MM.1S (cell line): ENCODE data around the gene CAPN10.

Experiments used
- DNase-seq: peaks from one replicate; pipeline ENCODE4 v3.0.0-alpha.2; 2015
- H2AFZ ChIP-seq: fragments of 300-600 bp; sonication (generic); 2 replicates; pipeline ENCODE4 v1.6.0; 2016; ENCODE audit warnings: antibody characterized with exemption, low read length
- H3F3A ChIP-seq: fragments of 300-600 bp; sonication (generic); 2 replicates; pipeline ENCODE4 v1.6.1; 2016; ENCODE audit warnings: mild to moderate bottlenecking, antibody characterized with exemption, low read length, moderate library complexity, mixed read lengths; ENCODE audit not compliant: insufficient read depth
- H3K27ac ChIP-seq: fragments of 300-600 bp; sonication (generic); 2 replicates; pipeline ENCODE4 v1.5.1; 2016; ENCODE audit warnings: mild to moderate bottlenecking, low read length
- H3K27me3 ChIP-seq: fragments of 300-600 bp; sonication (generic); replicated peaks from 2 replicates; pipeline ENCODE4 v1.6.0; 2016; ENCODE audit warnings: low read length; ENCODE audit not compliant: insufficient read depth
- H3K36me3 ChIP-seq: fragments of 300-600 bp; sonication (generic); replicated peaks from 2 replicates; pipeline ENCODE4 v1.6.1; 2016; ENCODE audit warnings: mild to moderate bottlenecking, low read length, mixed read lengths; ENCODE audit not compliant: insufficient read depth
- H3K4me1 ChIP-seq: fragments of 300-600 bp; sonication (generic); 2 replicates; pipeline ENCODE4 v1.6.1; 2016; ENCODE audit warnings: low read length, mixed read lengths
- H3K4me2 ChIP-seq: fragments of 300-600 bp; sonication (generic); 2 replicates; pipeline ENCODE4 v1.6.0; 2016; ENCODE audit warnings: low read depth, low read length
- H3K4me3 ChIP-seq: fragments of 300-600 bp; sonication (generic); 2 replicates; pipeline ENCODE4 v1.5.1; 2016; ENCODE audit warnings: low read length, mixed read lengths
- H3K79me2 ChIP-seq: fragments of 300-600 bp; sonication (generic); 2 replicates; pipeline ENCODE4 v1.6.1; 2016; ENCODE audit warnings: mixed run types, low read length, mixed read lengths
- H3K9ac ChIP-seq: fragments of 300-600 bp; sonication (generic); 2 replicates; pipeline ENCODE4 v1.6.1; 2016; ENCODE audit warnings: low read length, mixed read lengths
- H3K9me2 ChIP-seq: fragments of 300-600 bp; sonication (generic); replicated peaks from 2 replicates; pipeline ENCODE4 v1.6.1; 2016; ENCODE audit warnings: mild to moderate bottlenecking, low read length, mixed read lengths; ENCODE audit not compliant: insufficient read depth
- H3K9me3 ChIP-seq: fragments of 300-600 bp; sonication (generic); replicated peaks from 2 replicates; pipeline ENCODE4 v1.6.1; 2016; ENCODE audit warnings: mild to moderate bottlenecking, low read length, mixed read lengths; ENCODE audit not compliant: insufficient read depth
- H4K20me1 ChIP-seq: fragments of 300-600 bp; sonication (generic); 2 replicates; pipeline ENCODE4 v1.6.1; 2016; ENCODE audit warnings: mild to moderate bottlenecking, low read length, moderate library complexity, mixed read lengths; ENCODE audit not compliant: insufficient read depth
- EZH2 ChIP-seq: fragments of 300-600 bp; sonication (generic); optimal IDR thresholded peaks from 2 replicates; pipeline ENCODE3; 2017; ENCODE audit warnings: low read depth, mild to moderate bottlenecking, antibody characterized with exemption, low read length, mixed read lengths
- EZH2phosphoT487 ChIP-seq: fragments of 300-600 bp; sonication (generic); IDR thresholded peaks from 2 replicates; pipeline ENCODE4 v1.6.1; 2018; ENCODE audit warnings: antibody characterized with exemption, low read length
- TF ChIP-seq, protein P1 (sequence below): fragments of 300-600 bp; sonication (generic); IDR thresholded peaks from 2 replicates; pipeline ENCODE4 v1.5.1; 2016; ENCODE audit warnings: antibody characterized with exemption, low read length, mixed read lengths

Gene CAPN10

DNA sequence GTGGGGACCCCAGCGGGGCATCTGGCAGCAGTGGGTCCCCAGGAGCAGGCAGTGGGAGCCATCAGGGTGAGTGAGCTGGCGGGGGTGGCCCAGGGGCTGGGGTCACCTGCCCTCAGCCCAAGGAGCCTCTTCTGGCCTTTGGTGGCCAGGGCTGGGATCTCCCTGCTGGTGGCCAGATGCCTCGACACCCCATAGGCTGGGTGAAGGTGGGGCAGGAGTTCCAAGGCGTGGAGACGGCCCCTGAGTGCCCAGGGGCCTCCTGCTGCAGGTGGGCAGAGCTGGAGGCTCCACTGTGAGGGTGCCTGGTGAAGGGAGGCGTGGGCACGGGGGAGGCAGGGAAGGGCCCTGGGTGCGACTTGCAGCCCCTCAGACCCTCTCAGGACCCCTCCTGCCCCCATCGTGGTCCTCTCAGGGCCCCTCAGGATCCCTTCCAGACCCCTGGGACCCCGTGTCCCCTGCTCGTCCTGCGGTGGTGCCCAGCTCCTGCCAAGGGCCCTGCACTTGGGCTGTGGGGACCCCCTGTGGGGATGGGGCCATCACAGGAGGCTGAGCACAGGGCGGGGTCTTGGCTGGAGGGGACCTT lies 33.7 kb downstream of the CAPN10 start:
- DNase-seq, result no peak
- no peak overlapping the region for H3K27ac ChIP-seq
- TF ChIP-seq, protein P1, sequence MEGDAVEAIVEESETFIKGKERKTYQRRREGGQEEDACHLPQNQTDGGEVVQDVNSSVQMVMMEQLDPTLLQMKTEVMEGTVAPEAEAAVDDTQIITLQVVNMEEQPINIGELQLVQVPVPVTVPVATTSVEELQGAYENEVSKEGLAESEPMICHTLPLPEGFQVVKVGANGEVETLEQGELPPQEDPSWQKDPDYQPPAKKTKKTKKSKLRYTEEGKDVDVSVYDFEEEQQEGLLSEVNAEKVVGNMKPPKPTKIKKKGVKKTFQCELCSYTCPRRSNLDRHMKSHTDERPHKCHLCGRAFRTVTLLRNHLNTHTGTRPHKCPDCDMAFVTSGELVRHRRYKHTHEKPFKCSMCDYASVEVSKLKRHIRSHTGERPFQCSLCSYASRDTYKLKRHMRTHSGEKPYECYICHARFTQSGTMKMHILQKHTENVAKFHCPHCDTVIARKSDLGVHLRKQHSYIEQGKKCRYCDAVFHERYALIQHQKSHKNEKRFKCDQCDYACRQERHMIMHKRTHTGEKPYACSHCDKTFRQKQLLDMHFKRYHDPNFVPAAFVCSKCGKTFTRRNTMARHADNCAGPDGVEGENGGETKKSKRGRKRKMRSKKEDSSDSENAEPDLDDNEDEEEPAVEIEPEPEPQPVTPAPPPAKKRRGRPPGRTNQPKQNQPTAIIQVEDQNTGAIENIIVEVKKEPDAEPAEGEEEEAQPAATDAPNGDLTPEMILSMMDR, result no peak
- H4K20me1 ChIP-seq, result no peaks in the 10 kb centered on the region
- no peaks in the 10 kb centered on the region for H3K36me3 ChIP-seq
- H3K79me2 ChIP-seq, result no peaks in the 10 kb centered on the region
- no peaks in the 10 kb centered on the region for H3K9me2 ChIP-seq
- H3K9ac ChIP-seq, result no peak overlapping the region
- H3K27me3 ChIP-seq, result no peaks in the 10 kb centered on the region; the same call in 1 of the 2 replicates
- no peaks in the 10 kb centered on the region for H3K9me3 ChIP-seq
- no peak overlapping the region for H3K4me2 ChIP-seq
- H2AFZ ChIP-seq, result no peak overlapping the region
- no peak overlapping the region for H3K4me3 ChIP-seq
- H3F3A ChIP-seq, result no peaks in the 10 kb centered on the region
- 0 out of 2 replicates have a peak, but pooled peaks cover 4% of the 10 kb centered on the region for H3K4me1 ChIP-seq

DNA sequence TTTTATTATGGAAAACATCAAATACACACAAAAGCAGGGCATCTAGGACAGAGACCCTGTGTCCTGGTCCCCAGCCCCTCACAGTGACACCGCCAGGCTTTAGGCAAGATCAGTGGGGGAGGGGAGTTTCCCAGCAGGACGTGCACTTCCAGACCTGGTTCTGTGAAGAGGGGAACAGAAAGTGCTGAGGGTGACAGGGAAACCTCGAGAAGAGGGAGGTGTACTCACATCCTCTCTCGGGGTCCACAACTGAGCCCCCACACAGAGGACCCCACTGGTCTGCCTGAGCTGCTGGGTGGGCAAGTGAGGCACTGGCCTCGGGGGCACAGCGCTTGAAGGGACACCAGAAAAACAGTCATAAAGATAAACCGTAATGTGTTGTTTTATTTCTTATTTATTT lies 34.3 kb downstream of the CAPN10 start:
- Histone ChIP-seq H3K36me3 (no peaks in the 10 kb centered on the region), H3K27ac (no peak overlapping the region), H4K20me1 (no peaks in the 10 kb centered on the region), H2AFZ (no peak overlapping the region), H3K9me2 (no peaks in the 10 kb centered on the region), H3K4me2 (no peak overlapping the region), H3K79me2 (no peaks in the 10 kb centered on the region), H3K4me3 (no peak overlapping the region), H3K4me1 (0 out of 2 replicates have a peak, but pooled peaks cover 4% of the 10 kb centered on the region), H3K9me3 (no peaks in the 10 kb centered on the region), H3K9ac (no peak overlapping the region), H3K27me3 (no peaks in the 10 kb centered on the region; the same call in 1 of the 2 replicates), H3F3A (no peaks in the 10 kb centered on the region)
- TF ChIP-seq EZH2phosphoT487 (no peak), EZH2 (no peak)
- TF ChIP-seq, protein P1, result no peak
- DNase-seq, result no peak

DNA sequence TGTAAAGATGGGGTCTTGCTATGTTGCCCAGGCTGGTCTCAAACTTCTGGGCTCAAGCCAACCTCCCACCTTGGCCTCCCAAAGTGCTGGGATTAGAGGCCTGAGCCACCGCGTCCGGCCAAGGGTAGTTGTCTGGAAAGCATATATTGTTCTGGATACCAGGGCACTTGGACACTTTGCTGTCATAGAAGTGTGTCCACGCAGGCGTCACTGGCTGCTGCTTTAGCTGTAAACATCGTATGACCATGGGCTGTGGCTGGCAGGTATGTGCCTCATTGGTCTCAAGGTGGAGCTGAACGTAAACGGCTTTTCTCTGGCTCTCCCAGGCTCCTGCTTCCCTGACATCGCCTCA lies 35.5 kb downstream of the CAPN10 start:
- no peaks in the 10 kb centered on the region for H4K20me1 ChIP-seq
- no peak overlapping the region for H3K27ac ChIP-seq
- DNase-seq, result no peak
- no peaks in the 10 kb centered on the region for H3F3A ChIP-seq
- no peaks in the 10 kb centered on the region for H3K36me3 ChIP-seq
- no peak for TF ChIP-seq EZH2
- no peak for TF ChIP-seq EZH2phosphoT487
- TF ChIP-seq, protein P1, result no peak
- no peak overlapping the region for H3K9ac ChIP-seq
- H3K9me2 ChIP-seq, result no peaks in the 10 kb centered on the region
- H3K4me1 ChIP-seq, result 0 out of 2 replicates have a peak, but pooled peaks cover 4% of the 10 kb centered on the region
- no peaks in the 10 kb centered on the region for H3K79me2 ChIP-seq
- H3K27me3 ChIP-seq, result no peaks in the 10 kb centered on the region; the same call in 1 of the 2 replicates
- no peak overlapping the region for H3K4me3 ChIP-seq
- H3K9me3 ChIP-seq, result no peaks in the 10 kb centered on the region
- H2AFZ ChIP-seq, result no peak overlapping the region
- H3K4me2 ChIP-seq, result no peak overlapping the region
